HL-60 (cell line): ENCODE measurements around the gene CDH3.

Experiments used
- CTCF ChIP-seq: IDR thresholded peaks from one replicate; pipeline ENCODE4 v1.5.1; 2011; ENCODE audit warnings: low read length, control low read depth, inconsistent platforms; ENCODE audit not compliant: insufficient read depth
- GABPA ChIP-seq: IDR thresholded peaks from 2 replicates; pipeline ENCODE4 v1.6.1; 2012; ENCODE audit warnings: low read depth
- POLR2AphosphoS5 ChIP-seq: IDR thresholded peaks from 2 replicates; pipeline ENCODE4 v1.6.1; 2012; ENCODE audit warnings: low read depth

GRCh38 chr16:68715471-68715870 is 70.4 kb downstream of the CDH3 start:
- no peak for TF ChIP-seq CTCF
- TF ChIP-seq POLR2AphosphoS5: no peak
- no peak for TF ChIP-seq GABPA
